DOHH2 (cell line): ENCODE data around the gene CREG2.

ENCODE experiments used
- EZH2phosphoT487 ChIP-seq: fragments of 200-600 bp; sonication (generic); IDR thresholded peaks from 2 replicates; pipeline ENCODE4 v1.6.1; 2017; ENCODE audit warnings: borderline replicate concordance, mild to moderate bottlenecking, antibody characterized with exemption, low read length, moderate library complexity, mixed read lengths
- TF ChIP-seq, protein P1 (sequence below): fragments of 200-600 bp; sonication (generic); IDR thresholded peaks from one replicate; pipeline ENCODE4 v1.5.1; 2014; ENCODE audit warnings: antibody characterized with exemption, mild to moderate bottlenecking, low read depth, low read length; ENCODE audit not compliant: poor library complexity, severe bottlenecking

DNA sequence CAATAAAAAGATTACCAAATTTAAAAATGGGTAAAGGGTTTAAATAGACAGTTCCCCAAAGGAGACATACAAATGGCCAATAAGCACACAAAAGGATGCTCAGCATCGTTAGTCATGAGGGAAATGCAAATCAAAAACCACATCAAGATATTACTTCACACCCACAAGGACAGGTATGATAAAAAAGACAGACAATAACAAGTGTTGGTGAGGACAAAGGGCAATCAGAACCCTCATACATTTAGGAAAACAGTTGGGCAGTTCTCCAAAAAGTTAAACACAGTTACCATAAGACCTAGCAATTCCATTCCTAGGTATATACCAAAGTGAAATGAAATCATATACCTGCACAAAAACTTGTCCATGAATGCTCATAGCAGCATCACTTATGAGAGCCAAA is 14.5 kb downstream of the CREG2 start:
- TF ChIP-seq, protein P1, sequence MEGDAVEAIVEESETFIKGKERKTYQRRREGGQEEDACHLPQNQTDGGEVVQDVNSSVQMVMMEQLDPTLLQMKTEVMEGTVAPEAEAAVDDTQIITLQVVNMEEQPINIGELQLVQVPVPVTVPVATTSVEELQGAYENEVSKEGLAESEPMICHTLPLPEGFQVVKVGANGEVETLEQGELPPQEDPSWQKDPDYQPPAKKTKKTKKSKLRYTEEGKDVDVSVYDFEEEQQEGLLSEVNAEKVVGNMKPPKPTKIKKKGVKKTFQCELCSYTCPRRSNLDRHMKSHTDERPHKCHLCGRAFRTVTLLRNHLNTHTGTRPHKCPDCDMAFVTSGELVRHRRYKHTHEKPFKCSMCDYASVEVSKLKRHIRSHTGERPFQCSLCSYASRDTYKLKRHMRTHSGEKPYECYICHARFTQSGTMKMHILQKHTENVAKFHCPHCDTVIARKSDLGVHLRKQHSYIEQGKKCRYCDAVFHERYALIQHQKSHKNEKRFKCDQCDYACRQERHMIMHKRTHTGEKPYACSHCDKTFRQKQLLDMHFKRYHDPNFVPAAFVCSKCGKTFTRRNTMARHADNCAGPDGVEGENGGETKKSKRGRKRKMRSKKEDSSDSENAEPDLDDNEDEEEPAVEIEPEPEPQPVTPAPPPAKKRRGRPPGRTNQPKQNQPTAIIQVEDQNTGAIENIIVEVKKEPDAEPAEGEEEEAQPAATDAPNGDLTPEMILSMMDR, result no peak
- TF ChIP-seq EZH2phosphoT487, result no peak
